SK-N-SH treated with all-trans-retinoic acid at 6 μM for 48 hours (cell line): ENCODE measurements around the gene CSGALNACT2.

Experiments
- ATAC-seq: fragments of 200-7000 bp; cut with Tn5 transposase; 3 replicates; pipeline ENCODE4 v1.9.1; 2020; ENCODE audit warnings: mild to moderate bottlenecking, moderate library complexity
- BACH2 ChIP-seq: fragments of 250-450 bp; sonication (Bioruptor Pico); IDR thresholded peaks from 2 replicates; pipeline ENCODE4 v1.9.0; 2021; ENCODE audit warnings: mild to moderate bottlenecking, borderline replicate concordance
- CREB5 ChIP-seq: fragments of 250-450 bp; sonication (Bioruptor Pico); IDR thresholded peaks from 2 replicates; pipeline ENCODE4 v1.5.1; 2020; ENCODE audit warnings: low read depth, mild to moderate bottlenecking, moderate library complexity
- CSDC2 ChIP-seq: fragments of 250-450 bp; sonication (Bioruptor Pico); IDR thresholded peaks from 2 replicates; pipeline ENCODE4 v1.5.0; 2020; ENCODE audit warnings: mild to moderate bottlenecking, moderate library complexity
- GLIS3 ChIP-seq: fragments of 250-450 bp; sonication (Bioruptor Pico); IDR thresholded peaks from 2 replicates; pipeline ENCODE4 v1.5.0; 2020; ENCODE audit warnings: mild to moderate bottlenecking, moderate library complexity
- ISL1 ChIP-seq: fragments of 250-450 bp; sonication (Bioruptor Pico); IDR thresholded peaks from 2 replicates; pipeline ENCODE4 v2.1.2; 2022; ENCODE audit warnings: mild to moderate bottlenecking, moderate library complexity
- POU6F1 ChIP-seq: fragments of 250-450 bp; sonication (Bioruptor Pico); IDR thresholded peaks from 2 replicates; pipeline ENCODE4 v1.8.0; 2021; ENCODE audit warnings: low read depth, mild to moderate bottlenecking, moderate library complexity, borderline replicate concordance
- PPARA ChIP-seq: fragments of 250-450 bp; sonication (Bioruptor Pico); IDR thresholded peaks from 2 replicates; pipeline ENCODE4 v1.5.0; 2020; ENCODE audit warnings: mild to moderate bottlenecking, borderline replicate concordance
- RARB ChIP-seq: fragments of 250-450 bp; sonication (Bioruptor Pico); IDR thresholded peaks from 2 replicates; pipeline ENCODE4 v1.8.0; 2021; ENCODE audit warnings: mild to moderate bottlenecking, moderate library complexity
- SNAI2 ChIP-seq: fragments of 250-450 bp; sonication (Bioruptor Pico); IDR thresholded peaks from 2 replicates; pipeline ENCODE4 v1.5.0; 2020; ENCODE audit warnings: mild to moderate bottlenecking, moderate library complexity
- TCF4 ChIP-seq: fragments of 250-450 bp; sonication (Bioruptor Pico); IDR thresholded peaks from 2 replicates; pipeline ENCODE4 v1.8.0; 2021; ENCODE audit warnings: mild to moderate bottlenecking, moderate library complexity, borderline replicate concordance
- ZFP3 ChIP-seq: fragments of 250-450 bp; sonication (Bioruptor Pico); IDR thresholded peaks from 2 replicates; pipeline ENCODE4 v1.5.0; 2020; ENCODE audit warnings: mild to moderate bottlenecking, moderate library complexity
- ZFP30 ChIP-seq: fragments of 450-650 bp; formaldehyde crosslinking; IDR thresholded peaks from 2 replicates; pipeline ENCODE4 v1.5.0; 2022; ENCODE audit warnings: mild to moderate bottlenecking, moderate library complexity
- ZNF70 ChIP-seq: fragments of 450-650 bp; formaldehyde crosslinking; IDR thresholded peaks from 2 replicates; pipeline ENCODE4 v1.5.0; 2020; ENCODE audit warnings: mild to moderate bottlenecking, moderate library complexity
- ZNF8 ChIP-seq: fragments of 450-650 bp; formaldehyde crosslinking; IDR thresholded peaks from 2 replicates; pipeline ENCODE4 v1.5.0; 2020; ENCODE audit warnings: mild to moderate bottlenecking, moderate library complexity
- TF ChIP-seq, protein P1 (sequence below): fragments of 250-450 bp; sonication (Bioruptor Pico); IDR thresholded peaks from 2 replicates; pipeline ENCODE4 v1.5.0; 2020; ENCODE audit warnings: mild to moderate bottlenecking, moderate library complexity
- TF ChIP-seq, protein P2 (sequence below): fragments of 250-450 bp; sonication (Bioruptor Pico); IDR thresholded peaks from 2 replicates; pipeline ENCODE4 v1.8.0; 2020; ENCODE audit warnings: mild to moderate bottlenecking, moderate library complexity, borderline replicate concordance
- TF ChIP-seq, protein P3 (sequence below): fragments of 250-450 bp; sonication (Bioruptor Pico); IDR thresholded peaks from 2 replicates; pipeline ENCODE4 v1.5.1; 2021; ENCODE audit warnings: mild to moderate bottlenecking, moderate library complexity

Gene CSGALNACT2

DNA sequence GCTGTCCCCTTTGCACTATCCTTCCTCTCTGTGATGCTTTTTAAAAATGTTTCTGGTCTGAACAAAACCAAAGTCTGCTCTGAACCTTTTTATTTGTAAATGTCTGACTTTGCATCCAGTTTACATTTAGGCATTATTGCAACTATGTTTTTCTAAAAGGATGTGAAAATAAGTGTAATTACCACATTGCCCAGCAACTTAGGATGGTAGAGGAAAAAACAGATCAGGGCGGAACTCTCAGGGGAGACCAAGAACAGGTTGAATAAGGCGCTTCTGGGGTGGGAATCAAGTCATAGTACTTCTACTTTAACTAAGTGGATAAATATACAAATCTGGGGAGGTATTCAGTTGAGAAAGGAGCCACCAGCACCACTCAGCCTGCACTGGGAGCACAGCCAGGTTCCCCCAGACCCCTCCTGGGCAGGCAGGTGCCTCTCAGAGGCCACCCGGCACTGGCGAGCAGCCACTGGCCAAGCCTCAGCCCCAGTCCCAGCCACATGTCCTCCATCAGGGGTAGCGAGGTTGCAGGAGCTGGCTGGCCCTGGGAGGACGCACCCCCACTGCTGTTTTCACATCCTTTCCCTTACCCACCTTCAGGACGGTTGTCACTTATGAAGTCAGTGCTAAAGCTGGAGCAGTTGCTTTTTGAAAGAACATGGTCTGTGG, 11.4 kb upstream of the CSGALNACT2 start:
- TF ChIP-seq ISL1 (CRISPR knock-in tag), result no peak
- TF ChIP-seq ZFP3 (CRISPR knock-in tag), result no peak
- no peak for ATAC-seq

DNA sequence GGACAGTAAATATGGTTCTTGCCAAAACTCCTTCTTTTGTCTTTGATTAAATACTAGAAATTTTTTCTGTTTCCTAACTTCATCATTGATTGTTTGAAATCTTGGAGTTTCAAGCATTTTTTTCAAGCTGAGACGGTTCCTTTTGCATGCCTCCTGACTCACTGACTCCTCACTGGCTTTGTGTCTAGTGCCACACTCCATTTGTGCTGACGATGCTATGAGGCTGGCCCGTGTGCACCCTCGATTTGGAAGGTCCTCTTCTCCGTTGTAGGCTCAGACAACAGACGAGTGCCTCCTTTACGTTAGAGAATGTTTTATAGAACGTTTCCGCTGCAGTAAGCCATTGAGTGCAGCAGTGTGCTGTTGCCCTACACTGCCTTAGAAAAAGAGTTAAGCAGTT, 10.8 kb upstream of the CSGALNACT2 start:
- no peak for TF ChIP-seq SNAI2
- no peak for TF ChIP-seq RARB (CRISPR knock-in tag)
- TF ChIP-seq PPARA (CRISPR knock-in tag), result no peak
- TF ChIP-seq ZNF70 (CRISPR knock-in tag), result no peak
- no peak for TF ChIP-seq GLIS3
- TF ChIP-seq ZFP30 (CRISPR knock-in tag), result no peak
- TF ChIP-seq CSDC2 (CRISPR knock-in tag), result no peak
- no peak for ATAC-seq

DNA sequence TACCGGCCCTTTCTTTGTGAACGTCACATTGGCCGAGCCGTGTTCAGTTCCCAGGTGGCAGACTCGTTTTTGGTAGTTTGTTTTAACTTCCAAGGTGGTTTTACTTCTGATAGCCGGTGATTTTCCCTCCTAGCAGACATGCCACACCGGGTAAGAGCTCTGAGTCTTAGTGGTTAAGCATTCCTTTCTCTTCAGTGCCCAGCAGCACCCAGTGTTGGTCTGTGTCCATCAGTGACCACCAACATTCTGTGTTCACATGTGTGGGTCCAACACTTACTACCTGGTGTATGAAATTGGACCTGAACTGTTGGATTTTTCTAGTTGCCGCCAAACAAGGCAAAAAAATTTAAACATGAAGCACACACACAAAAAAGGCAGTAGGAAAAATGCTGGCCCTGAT, 9.9 kb upstream of the CSGALNACT2 start:
- no peak for TF ChIP-seq CSDC2 (CRISPR knock-in tag)
- TF ChIP-seq ZFP30 (CRISPR knock-in tag), result no peak
- TF ChIP-seq TCF4 (CRISPR knock-in tag), result no peak
- no peak for ATAC-seq

- TF ChIP-seq, protein P1, sequence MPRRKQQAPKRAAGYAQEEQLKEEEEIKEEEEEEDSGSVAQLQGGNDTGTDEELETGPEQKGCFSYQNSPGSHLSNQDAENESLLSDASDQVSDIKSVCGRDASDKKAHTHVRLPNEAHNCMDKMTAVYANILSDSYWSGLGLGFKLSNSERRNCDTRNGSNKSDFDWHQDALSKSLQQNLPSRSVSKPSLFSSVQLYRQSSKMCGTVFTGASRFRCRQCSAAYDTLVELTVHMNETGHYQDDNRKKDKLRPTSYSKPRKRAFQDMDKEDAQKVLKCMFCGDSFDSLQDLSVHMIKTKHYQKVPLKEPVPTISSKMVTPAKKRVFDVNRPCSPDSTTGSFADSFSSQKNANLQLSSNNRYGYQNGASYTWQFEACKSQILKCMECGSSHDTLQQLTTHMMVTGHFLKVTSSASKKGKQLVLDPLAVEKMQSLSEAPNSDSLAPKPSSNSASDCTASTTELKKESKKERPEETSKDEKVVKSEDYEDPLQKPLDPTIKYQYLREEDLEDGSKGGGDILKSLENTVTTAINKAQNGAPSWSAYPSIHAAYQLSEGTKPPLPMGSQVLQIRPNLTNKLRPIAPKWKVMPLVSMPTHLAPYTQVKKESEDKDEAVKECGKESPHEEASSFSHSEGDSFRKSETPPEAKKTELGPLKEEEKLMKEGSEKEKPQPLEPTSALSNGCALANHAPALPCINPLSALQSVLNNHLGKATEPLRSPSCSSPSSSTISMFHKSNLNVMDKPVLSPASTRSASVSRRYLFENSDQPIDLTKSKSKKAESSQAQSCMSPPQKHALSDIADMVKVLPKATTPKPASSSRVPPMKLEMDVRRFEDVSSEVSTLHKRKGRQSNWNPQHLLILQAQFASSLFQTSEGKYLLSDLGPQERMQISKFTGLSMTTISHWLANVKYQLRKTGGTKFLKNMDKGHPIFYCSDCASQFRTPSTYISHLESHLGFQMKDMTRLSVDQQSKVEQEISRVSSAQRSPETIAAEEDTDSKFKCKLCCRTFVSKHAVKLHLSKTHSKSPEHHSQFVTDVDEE, result no peak
- TF ChIP-seq RARB (CRISPR knock-in tag), result no peak
- no peak for TF ChIP-seq ZNF8
- TF ChIP-seq, protein P2, sequence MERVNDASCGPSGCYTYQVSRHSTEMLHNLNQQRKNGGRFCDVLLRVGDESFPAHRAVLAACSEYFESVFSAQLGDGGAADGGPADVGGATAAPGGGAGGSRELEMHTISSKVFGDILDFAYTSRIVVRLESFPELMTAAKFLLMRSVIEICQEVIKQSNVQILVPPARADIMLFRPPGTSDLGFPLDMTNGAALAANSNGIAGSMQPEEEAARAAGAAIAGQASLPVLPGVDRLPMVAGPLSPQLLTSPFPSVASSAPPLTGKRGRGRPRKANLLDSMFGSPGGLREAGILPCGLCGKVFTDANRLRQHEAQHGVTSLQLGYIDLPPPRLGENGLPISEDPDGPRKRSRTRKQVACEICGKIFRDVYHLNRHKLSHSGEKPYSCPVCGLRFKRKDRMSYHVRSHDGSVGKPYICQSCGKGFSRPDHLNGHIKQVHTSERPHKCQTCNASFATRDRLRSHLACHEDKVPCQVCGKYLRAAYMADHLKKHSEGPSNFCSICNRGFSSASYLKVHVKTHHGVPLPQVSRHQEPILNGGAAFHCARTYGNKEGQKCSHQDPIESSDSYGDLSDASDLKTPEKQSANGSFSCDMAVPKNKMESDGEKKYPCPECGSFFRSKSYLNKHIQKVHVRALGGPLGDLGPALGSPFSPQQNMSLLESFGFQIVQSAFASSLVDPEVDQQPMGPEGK, result no peak
- TF ChIP-seq ZNF70 (CRISPR knock-in tag), result no peak
- no peak for TF ChIP-seq SNAI2
- TF ChIP-seq ISL1 (CRISPR knock-in tag), result no peak
- TF ChIP-seq BACH2 (CRISPR knock-in tag), result no peak
- TF ChIP-seq POU6F1 (CRISPR knock-in tag), result no peak
- no peak for TF ChIP-seq CREB5 (CRISPR knock-in tag)
- TF ChIP-seq TCF4 (CRISPR knock-in tag), result no peak
- no peak for TF ChIP-seq PPARA (CRISPR knock-in tag)
- no peak for TF ChIP-seq CSDC2 (CRISPR knock-in tag)
- TF ChIP-seq, protein P3, sequence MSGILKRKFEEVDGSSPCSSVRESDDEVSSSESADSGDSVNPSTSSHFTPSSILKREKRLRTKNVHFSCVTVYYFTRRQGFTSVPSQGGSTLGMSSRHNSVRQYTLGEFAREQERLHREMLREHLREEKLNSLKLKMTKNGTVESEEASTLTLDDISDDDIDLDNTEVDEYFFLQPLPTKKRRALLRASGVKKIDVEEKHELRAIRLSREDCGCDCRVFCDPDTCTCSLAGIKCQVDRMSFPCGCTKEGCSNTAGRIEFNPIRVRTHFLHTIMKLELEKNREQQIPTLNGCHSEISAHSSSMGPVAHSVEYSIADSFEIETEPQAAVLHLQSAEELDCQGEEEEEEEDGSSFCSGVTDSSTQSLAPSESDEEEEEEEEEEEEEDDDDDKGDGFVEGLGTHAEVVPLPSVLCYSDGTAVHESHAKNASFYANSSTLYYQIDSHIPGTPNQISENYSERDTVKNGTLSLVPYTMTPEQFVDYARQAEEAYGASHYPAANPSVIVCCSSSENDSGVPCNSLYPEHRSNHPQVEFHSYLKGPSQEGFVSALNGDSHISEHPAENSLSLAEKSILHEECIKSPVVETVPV, result no peak
- ATAC-seq, result peak; percentile 95
Observed at GRCh38 chr10:43128958-43129706, 9.1 kb upstream of the CSGALNACT2 start.
